Fibroblast of skin of right quadriceps (primary cell): ENCODE results near the gene N4BP3.

Experiments used
- DNase-seq: peaks from one replicate; pipeline ENCODE4 v3.0.0-alpha.2; 2013

N4BP3 gene

GRCh38 chr5:178103612-178104011 lies 9.7 kb upstream of the N4BP3 start:
- DNase-seq, result no peak

GRCh38 chr5:178104492-178104891 lies 8.8 kb upstream of the N4BP3 start:
- no peak for DNase-seq

GRCh38 chr5:178106086-178106485 lies 7.2 kb upstream of the N4BP3 start:
- DNase-seq, result no peak

GRCh38 chr5:178106556-178107239 lies 6.6 kb upstream of the N4BP3 start:
- DNase-seq, result no peak

- DNase-seq, result no peak
These were observed 5.5 kb upstream of the N4BP3 start for GRCh38 chr5:178107756-178108310.

GRCh38 chr5:178108446-178108845 lies 4.9 kb upstream of the N4BP3 start:
- no peak for DNase-seq

GRCh38 chr5:178108966-178109365 lies 4.4 kb upstream of the N4BP3 start:
- DNase-seq, result no peak

GRCh38 chr5:178110511-178110910 lies 2.8 kb upstream of the N4BP3 start:
- DNase-seq, result no peak

- DNase-seq, result peak; percentile 30
These were observed 1.4 kb upstream of the N4BP3 start for GRCh38 chr5:178111925-178112324.

- DNase-seq, result no peak
These were observed 787 bp upstream of the N4BP3 start for GRCh38 chr5:178112545-178112944.

GRCh38 chr5:178113841-178114324 lies 551 bp downstream of the N4BP3 start:
- DNase-seq, result no peak

- DNase-seq, result no peak
These were observed 1.2 kb downstream of the N4BP3 start for GRCh38 chr5:178114325-178115135.

- DNase-seq, result no peak
These were observed 1.9 kb downstream of the N4BP3 start for GRCh38 chr5:178115136-178115813.

- DNase-seq, result no peak
These were observed 2.4 kb downstream of the N4BP3 start for GRCh38 chr5:178115814-178116142.

- DNase-seq, result no peak
These were observed 3.0 kb downstream of the N4BP3 start for GRCh38 chr5:178116143-178116885.

GRCh38 chr5:178117923-178118701 lies 4.8 kb downstream of the N4BP3 start:
- DNase-seq, result no peak

- DNase-seq, result no peak
These were observed 6.7 kb downstream of the N4BP3 start for GRCh38 chr5:178119915-178120606.

GRCh38 chr5:178120607-178121357 lies 7.5 kb downstream of the N4BP3 start:
- peak; percentile 76 for DNase-seq

GRCh38 chr5:178121391-178122276 lies 8.3 kb downstream of the N4BP3 start:
- DNase-seq, result no peak
